Measurements from ENCODE around the gene ARSG. TPM values are rescaled to one million over a fixed set of nuclear protein-coding genes. Genes with fewer than 3 reads are reported as not detected.
"Not testable (repeated sequence)": the region's sequence is repeated elsewhere in the genome, so short reads cannot be mapped to it uniquely, and the experiment has no call there.

ARSG gene
- polyA plus RNA-seq, 4 donors, result 0.81 to 1.6 (median 1.3) TPM; not detected in 1

DNA sequence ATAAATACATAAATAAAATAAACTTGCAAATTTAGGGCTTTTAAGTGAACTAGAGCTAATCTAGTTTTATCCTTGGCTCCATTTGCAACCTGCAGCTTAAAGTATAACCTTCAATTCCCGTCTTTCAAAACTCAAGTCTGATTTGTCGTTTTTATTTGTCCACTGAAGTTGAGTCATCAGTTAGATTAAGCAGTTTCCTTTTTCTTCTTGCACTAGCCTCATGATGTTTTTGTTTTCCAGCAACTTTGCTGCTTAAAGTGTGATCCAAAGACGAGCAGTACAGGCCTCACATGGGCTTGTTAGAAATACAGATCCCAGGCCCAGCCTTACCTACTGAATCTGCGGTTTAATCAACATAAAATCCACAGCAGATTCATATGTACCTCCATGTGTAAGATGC lies 13.8 kb downstream of the ARSG start:
- WGBS, 3 donors, result 54 to 71% (median 64%) methylated on average over 4 of the region's 4 CpGs
- FAIRE-seq (no peak), DNase-seq (no peak)
- H3K4me3 ChIP-seq (ENCODE audit: low read depth in 1 of 3, low read length in 3 of 3), result no peak overlapping the region
- H3K9me3 ChIP-seq (ENCODE audit: control insufficient read depth in 2 of 2, insufficient read depth in 1 of 2, low read depth in 1 of 2, low read length in 1 of 2), result no peaks in the 10 kb centered on the region
- no peaks in the 10 kb centered on the region for H3K36me3 ChIP-seq (ENCODE audit: control insufficient read depth in 3 of 3, insufficient read depth in 2 of 3, low read depth in 1 of 3, low read length in 3 of 3)
- peaks cover 0 to 2% (median 0%) of the 10 kb centered on the region in 3 donors for H3K27me3 ChIP-seq (ENCODE audit: control insufficient read depth in 3 of 3, insufficient read depth in 3 of 3, low read length in 3 of 3)
- no peak overlapping the region for H3K27ac ChIP-seq (ENCODE audit: low read depth in 1 of 3, low read length in 2 of 3)
- H3K4me1 ChIP-seq (ENCODE audit: control insufficient read depth in 3 of 3, insufficient read depth in 2 of 3, low read depth in 1 of 3, low read length in 2 of 3), result no peaks in the 10 kb centered on the region

DNA sequence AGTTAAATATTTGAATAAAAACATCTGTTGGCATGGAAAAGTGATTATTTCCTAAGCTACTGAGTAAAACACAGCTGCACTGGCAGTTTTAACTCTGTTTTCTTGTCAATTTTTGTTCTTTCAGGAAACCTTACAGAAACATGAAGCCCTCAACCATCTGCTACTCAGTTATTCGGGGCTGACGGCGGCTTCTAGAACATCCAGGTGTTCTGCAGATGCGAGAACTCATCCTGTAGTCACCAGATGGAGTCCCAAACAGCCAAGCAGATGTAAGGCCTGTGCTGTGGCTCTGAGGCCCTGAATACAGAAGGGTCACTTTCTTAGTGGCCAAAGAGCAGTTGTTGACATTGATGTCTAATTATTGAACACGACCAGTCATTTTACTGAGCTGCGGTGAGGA lies 15.5 kb downstream of the ARSG start:
- Histone ChIP-seq H3K27me3 (ENCODE audit: control insufficient read depth in 3 of 3, insufficient read depth in 3 of 3, low read length in 3 of 3) (peaks cover 0 to 2% (median 0%) of the 10 kb centered on the region in 3 donors), H3K9me3 (ENCODE audit: control insufficient read depth in 2 of 2, insufficient read depth in 1 of 2, low read depth in 1 of 2, low read length in 1 of 2) (no peaks in the 10 kb centered on the region), H3K4me3 (ENCODE audit: low read depth in 1 of 3, low read length in 3 of 3) (no peak overlapping the region), H3K27ac (ENCODE audit: low read depth in 1 of 3, low read length in 2 of 3) (no peak overlapping the region), H3K36me3 (ENCODE audit: control insufficient read depth in 3 of 3, insufficient read depth in 2 of 3, low read depth in 1 of 3, low read length in 3 of 3) (no peaks in the 10 kb centered on the region), H3K4me1 (ENCODE audit: control insufficient read depth in 3 of 3, insufficient read depth in 2 of 3, low read depth in 1 of 3, low read length in 2 of 3) (no peaks in the 10 kb centered on the region)
- DNase-seq, result no peak
- WGBS, 3 donors, result 78 to 87% (median 80%) methylated on average over 6 of the region's 6 CpGs
- no peak for FAIRE-seq

DNA sequence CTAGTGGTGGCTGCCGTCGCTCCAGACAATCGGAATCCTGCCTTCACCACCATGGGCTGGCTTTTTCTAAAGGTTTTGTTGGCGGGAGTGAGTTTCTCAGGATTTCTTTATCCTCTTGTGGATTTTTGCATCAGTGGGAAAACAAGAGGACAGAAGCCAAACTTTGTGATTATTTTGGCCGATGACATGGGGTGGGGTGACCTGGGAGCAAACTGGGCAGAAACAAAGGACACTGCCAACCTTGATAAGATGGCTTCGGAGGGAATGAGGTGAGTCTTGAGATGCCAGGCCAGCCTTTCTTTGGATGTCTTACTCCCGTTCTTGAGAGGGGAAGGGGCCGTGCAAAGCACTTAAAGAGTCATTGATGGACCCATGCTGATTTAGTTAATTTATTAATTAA lies 16.1 kb downstream of the ARSG start:
- no peaks in the 10 kb centered on the region for H3K9me3 ChIP-seq (ENCODE audit: control insufficient read depth in 2 of 2, insufficient read depth in 1 of 2, low read depth in 1 of 2, low read length in 1 of 2)
- H3K36me3 ChIP-seq (ENCODE audit: control insufficient read depth in 3 of 3, insufficient read depth in 2 of 3, low read depth in 1 of 3, low read length in 3 of 3), result no peaks in the 10 kb centered on the region
- 91 to 94% (median 93%) methylated on average over 8 of the region's 8 CpGs for whole genome bisulfite sequencing, 3 donors
- H3K27ac ChIP-seq (ENCODE audit: low read depth in 1 of 3, low read length in 2 of 3), result no peak overlapping the region
- H3K27me3 ChIP-seq (ENCODE audit: control insufficient read depth in 3 of 3, insufficient read depth in 3 of 3, low read length in 3 of 3), result no peaks in the 10 kb centered on the region
- FAIRE-seq, result no peak
- no peak overlapping the region for H3K4me3 ChIP-seq (ENCODE audit: low read depth in 1 of 3, low read length in 3 of 3)
- no peak for DNase-seq
- H3K4me1 ChIP-seq (ENCODE audit: control insufficient read depth in 3 of 3, insufficient read depth in 2 of 3, low read depth in 1 of 3, low read length in 2 of 3), result no peaks in the 10 kb centered on the region

DNA sequence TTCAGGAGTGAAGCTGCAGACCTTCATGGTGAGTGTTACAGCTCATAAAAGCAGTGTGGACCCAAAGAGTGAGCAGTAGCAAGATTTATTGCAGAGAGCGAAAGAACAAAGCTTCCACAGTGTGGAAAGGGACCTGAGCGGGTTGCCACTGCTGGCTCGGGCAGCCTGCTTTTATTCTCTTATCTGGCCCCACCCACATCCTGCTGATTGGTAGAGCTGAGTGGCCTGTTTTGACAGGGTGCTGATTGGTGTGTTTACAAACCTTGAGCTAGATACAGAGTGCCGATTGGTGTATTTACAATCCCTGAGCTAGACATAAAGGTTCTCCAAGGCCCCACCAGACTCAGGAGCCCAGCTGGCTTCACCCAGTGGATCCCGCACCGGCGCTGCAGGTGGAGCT lies 17.2 kb downstream of the ARSG start:
- H3K36me3 ChIP-seq (ENCODE audit: control insufficient read depth in 3 of 3, insufficient read depth in 2 of 3, low read depth in 1 of 3, low read length in 3 of 3); FAIRE-seq; H3K9me3 ChIP-seq (ENCODE audit: control insufficient read depth in 2 of 2, insufficient read depth in 1 of 2, low read depth in 1 of 2, low read length in 1 of 2); H3K4me3 ChIP-seq (ENCODE audit: low read depth in 1 of 3, low read length in 3 of 3); H3K4me1 ChIP-seq (ENCODE audit: control insufficient read depth in 3 of 3, insufficient read depth in 2 of 3, low read depth in 1 of 3, low read length in 2 of 3); DNase-seq; H3K27ac ChIP-seq (ENCODE audit: low read depth in 1 of 3, low read length in 2 of 3); H3K27me3 ChIP-seq (ENCODE audit: control insufficient read depth in 3 of 3, insufficient read depth in 3 of 3, low read length in 3 of 3): not testable (repeated sequence)
- 74 to 84% (median 77%) methylated on average over 6 to 7 of the region's 7 CpGs for WGBS, 3 donors

DNA sequence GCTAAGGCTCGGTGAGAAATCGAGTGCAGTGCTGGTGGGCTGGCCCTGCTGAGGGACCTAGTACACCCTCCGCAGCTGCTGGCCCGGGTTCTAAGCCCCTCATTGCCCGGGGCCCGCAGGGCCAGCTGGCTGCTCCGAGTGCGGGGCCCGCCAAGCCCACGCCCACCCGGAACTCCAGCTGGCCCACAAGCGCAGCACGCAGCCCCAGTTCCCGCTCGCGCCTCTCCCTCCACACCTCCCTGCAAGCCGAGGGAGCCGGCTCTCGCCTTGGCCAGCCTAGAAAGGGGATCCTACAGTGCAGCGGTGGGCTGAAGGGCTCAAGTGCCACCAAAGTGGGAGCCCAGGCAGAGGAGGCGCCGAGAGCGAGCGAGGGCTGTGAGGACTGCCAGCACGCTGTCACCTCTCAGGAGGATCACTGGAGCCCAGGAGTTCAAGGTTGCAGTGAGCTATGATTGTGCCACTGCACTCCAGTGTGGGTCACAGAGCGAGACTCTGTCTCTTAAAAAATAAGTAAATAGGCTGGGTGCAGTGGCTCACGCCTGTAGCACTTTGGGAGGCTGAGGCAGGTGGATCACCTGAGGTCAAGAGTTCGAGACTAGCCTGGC lies 17.9 kb downstream of the ARSG start:
- WGBS, 3 donors, result 91 to 95% (median 92%) methylated on average over 25 to 28 of the region's 28 CpGs
- FAIRE-seq; H3K4me3 ChIP-seq (ENCODE audit: low read depth in 1 of 3, low read length in 3 of 3); DNase-seq; H3K27ac ChIP-seq (ENCODE audit: low read depth in 1 of 3, low read length in 2 of 3); H3K9me3 ChIP-seq (ENCODE audit: control insufficient read depth in 2 of 2, insufficient read depth in 1 of 2, low read depth in 1 of 2, low read length in 1 of 2); H3K27me3 ChIP-seq (ENCODE audit: control insufficient read depth in 3 of 3, insufficient read depth in 3 of 3, low read length in 3 of 3); H3K4me1 ChIP-seq (ENCODE audit: control insufficient read depth in 3 of 3, insufficient read depth in 2 of 3, low read depth in 1 of 3, low read length in 2 of 3); H3K36me3 ChIP-seq (ENCODE audit: control insufficient read depth in 3 of 3, insufficient read depth in 2 of 3, low read depth in 1 of 3, low read length in 3 of 3): not testable (repeated sequence)

DNA sequence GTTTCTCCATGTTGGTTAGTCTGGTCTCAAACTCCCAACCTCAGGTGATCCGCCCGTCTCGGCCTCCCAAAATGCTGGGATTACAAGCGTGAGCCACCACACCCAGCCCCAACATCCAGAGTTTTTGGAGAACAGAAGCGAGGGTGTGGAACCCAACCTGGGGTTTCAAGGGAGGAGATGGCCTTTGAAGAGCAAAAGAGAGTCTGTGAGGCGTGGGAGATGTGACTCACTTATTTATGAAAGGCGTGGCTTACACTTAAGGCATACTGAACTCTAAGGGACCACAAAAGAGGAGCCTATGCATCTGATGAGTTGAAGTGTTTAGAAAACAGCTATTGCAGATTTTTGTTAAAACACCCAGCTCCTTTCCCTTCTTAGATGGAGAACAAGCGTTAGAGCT lies 18.9 kb downstream of the ARSG start:
- Histone ChIP-seq H3K4me1 (ENCODE audit: control insufficient read depth in 3 of 3, insufficient read depth in 2 of 3, low read depth in 1 of 3, low read length in 2 of 3) (no peaks in the 10 kb centered on the region), H3K27ac (ENCODE audit: low read depth in 1 of 3, low read length in 2 of 3) (no peak overlapping the region), H3K4me3 (ENCODE audit: low read depth in 1 of 3, low read length in 3 of 3) (no peak overlapping the region), H3K27me3 (ENCODE audit: control insufficient read depth in 3 of 3, insufficient read depth in 3 of 3, low read length in 3 of 3) (no peaks in the 10 kb centered on the region), H3K9me3 (ENCODE audit: control insufficient read depth in 2 of 2, insufficient read depth in 1 of 2, low read depth in 1 of 2, low read length in 1 of 2) (no peaks in the 10 kb centered on the region), H3K36me3 (ENCODE audit: control insufficient read depth in 3 of 3, insufficient read depth in 2 of 3, low read depth in 1 of 3, low read length in 3 of 3) (no peaks in the 10 kb centered on the region)
- DNase-seq, result no peak
- 74 to 83% (median 74%) methylated on average over 8 of the region's 8 CpGs for WGBS, 3 donors
- no peak for FAIRE-seq

DNA sequence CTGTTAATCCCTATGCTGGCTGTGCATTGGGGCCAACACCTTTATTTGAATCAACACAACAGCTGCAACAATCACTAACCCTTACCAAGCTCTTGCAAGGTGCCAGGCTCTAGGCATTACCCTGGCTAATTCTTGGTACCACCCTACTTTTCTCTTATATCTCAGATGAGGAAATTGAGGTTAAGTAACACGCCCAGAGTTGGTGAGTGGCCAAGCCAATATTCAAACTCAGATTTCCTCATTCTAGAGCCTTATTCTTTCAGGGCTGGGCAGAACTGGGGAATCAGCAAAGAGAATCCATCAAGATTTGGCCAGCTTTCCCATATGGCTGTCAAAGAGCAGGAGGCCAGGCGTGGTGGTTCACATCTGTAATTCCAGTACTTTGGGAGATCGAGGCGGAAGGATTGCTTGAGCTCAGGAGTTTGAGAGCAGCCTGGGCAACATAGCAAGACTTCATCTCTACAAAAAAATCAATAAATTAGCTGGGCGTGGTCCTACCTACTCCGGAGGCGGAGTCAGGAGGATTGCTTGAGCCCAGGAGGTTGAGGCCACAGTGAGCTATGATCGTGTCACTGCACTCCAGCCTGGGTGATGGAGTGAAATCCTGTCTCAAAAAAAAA lies 23.7 kb downstream of the ARSG start:
- Histone ChIP-seq H3K4me3 (ENCODE audit: low read depth in 1 of 3, low read length in 3 of 3) (no peak overlapping the region), H3K9me3 (ENCODE audit: control insufficient read depth in 2 of 2, insufficient read depth in 1 of 2, low read depth in 1 of 2, low read length in 1 of 2) (no peaks in the 10 kb centered on the region), H3K27me3 (ENCODE audit: control insufficient read depth in 3 of 3, insufficient read depth in 3 of 3, low read length in 3 of 3) (no peaks in the 10 kb centered on the region), H3K36me3 (ENCODE audit: control insufficient read depth in 3 of 3, insufficient read depth in 2 of 3, low read depth in 1 of 3, low read length in 3 of 3) (no peaks in the 10 kb centered on the region), H3K27ac (ENCODE audit: low read depth in 1 of 3, low read length in 2 of 3) (no peak overlapping the region), H3K4me1 (ENCODE audit: control insufficient read depth in 3 of 3, insufficient read depth in 2 of 3, low read depth in 1 of 3, low read length in 2 of 3) (no peaks in the 10 kb centered on the region)
- DNase-seq (no peak), FAIRE-seq (no peak)
- 69 to 80% (median 77%) methylated on average over 8 of the region's 8 CpGs for WGBS, 3 donors

DNA sequence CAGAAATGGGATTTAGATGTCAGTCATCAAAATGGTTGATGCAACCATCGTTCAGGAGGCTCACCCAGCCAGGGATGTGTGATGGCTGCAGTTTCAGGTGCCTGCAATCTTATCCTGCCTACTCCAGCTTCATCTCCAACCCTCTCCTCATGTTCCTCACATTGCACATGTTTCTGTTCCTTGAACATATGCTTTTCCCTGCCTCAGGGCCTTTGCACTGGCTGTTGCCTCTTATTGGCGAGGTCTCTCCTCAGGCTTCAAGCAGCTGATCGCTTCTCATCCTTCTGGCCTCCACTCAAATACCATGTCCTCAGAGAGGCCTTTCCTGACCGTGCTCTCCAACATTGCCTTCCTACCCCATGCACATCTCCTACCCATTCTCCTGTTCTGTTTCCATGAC lies 24.6 kb downstream of the ARSG start:
- 89 to 97% (median 96%) methylated on average over 4 of the region's 4 CpGs for WGBS, 3 donors
- H3K27me3 ChIP-seq (ENCODE audit: control insufficient read depth in 3 of 3, insufficient read depth in 3 of 3, low read length in 3 of 3), result no peaks in the 10 kb centered on the region
- no peak for DNase-seq
- no peaks in the 10 kb centered on the region for H3K36me3 ChIP-seq (ENCODE audit: control insufficient read depth in 3 of 3, insufficient read depth in 2 of 3, low read depth in 1 of 3, low read length in 3 of 3)
- no peaks in the 10 kb centered on the region for H3K9me3 ChIP-seq (ENCODE audit: control insufficient read depth in 2 of 2, insufficient read depth in 1 of 2, low read depth in 1 of 2, low read length in 1 of 2)
- H3K4me1 ChIP-seq (ENCODE audit: control insufficient read depth in 3 of 3, insufficient read depth in 2 of 3, low read depth in 1 of 3, low read length in 2 of 3), result no peaks in the 10 kb centered on the region
- H3K4me3 ChIP-seq (ENCODE audit: low read depth in 1 of 3, low read length in 3 of 3), result no peak overlapping the region
- no peak overlapping the region for H3K27ac ChIP-seq (ENCODE audit: low read depth in 1 of 3, low read length in 2 of 3)
- FAIRE-seq, result no peak

DNA sequence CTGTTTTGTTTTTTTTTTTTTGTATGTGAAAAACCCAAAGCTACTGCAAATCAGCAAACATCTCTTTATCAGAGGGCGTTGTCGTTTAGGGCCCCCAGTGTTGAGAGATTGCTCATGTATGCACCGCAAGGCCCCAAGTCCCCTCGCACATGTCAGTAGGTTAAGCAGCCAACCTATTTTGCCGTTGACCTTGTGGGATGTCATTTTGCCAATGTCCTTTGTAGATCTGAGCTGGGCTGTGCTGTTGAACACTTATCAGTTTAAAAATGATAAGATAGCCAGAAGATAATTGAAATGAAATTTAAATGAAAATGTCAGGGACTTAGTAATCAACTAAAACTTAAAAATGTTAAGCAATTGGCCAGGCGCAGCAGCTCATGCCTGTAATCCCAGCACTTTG lies 26.2 kb downstream of the ARSG start:
- H3K36me3 ChIP-seq (ENCODE audit: control insufficient read depth in 3 of 3, insufficient read depth in 2 of 3, low read depth in 1 of 3, low read length in 3 of 3), result no peaks in the 10 kb centered on the region
- no peak overlapping the region for H3K27ac ChIP-seq (ENCODE audit: low read depth in 1 of 3, low read length in 2 of 3)
- H3K9me3 ChIP-seq (ENCODE audit: control insufficient read depth in 2 of 2, insufficient read depth in 1 of 2, low read depth in 1 of 2, low read length in 1 of 2), result no peaks in the 10 kb centered on the region
- FAIRE-seq, result no peak
- no peaks in the 10 kb centered on the region for H3K27me3 ChIP-seq (ENCODE audit: control insufficient read depth in 3 of 3, insufficient read depth in 3 of 3, low read length in 3 of 3)
- H3K4me1 ChIP-seq (ENCODE audit: control insufficient read depth in 3 of 3, insufficient read depth in 2 of 3, low read depth in 1 of 3, low read length in 2 of 3), result no peaks in the 10 kb centered on the region
- H3K4me3 ChIP-seq (ENCODE audit: low read depth in 1 of 3, low read length in 3 of 3), result no peak overlapping the region
- no peak for DNase-seq
- 74 to 78% (median 77%) methylated on average over 6 of the region's 6 CpGs for WGBS, 3 donors

Data from small intestine (tissue), 7 donors.